ENCODE data around the gene CHRNB2. TPM values are rescaled to one million over a fixed set of nuclear protein-coding genes. Genes with fewer than 3 reads are reported as not detected.

The CHRNB2 gene
- total RNA-seq, 1 experiment from 2014 or later, result 0.21 TPM

DNA sequence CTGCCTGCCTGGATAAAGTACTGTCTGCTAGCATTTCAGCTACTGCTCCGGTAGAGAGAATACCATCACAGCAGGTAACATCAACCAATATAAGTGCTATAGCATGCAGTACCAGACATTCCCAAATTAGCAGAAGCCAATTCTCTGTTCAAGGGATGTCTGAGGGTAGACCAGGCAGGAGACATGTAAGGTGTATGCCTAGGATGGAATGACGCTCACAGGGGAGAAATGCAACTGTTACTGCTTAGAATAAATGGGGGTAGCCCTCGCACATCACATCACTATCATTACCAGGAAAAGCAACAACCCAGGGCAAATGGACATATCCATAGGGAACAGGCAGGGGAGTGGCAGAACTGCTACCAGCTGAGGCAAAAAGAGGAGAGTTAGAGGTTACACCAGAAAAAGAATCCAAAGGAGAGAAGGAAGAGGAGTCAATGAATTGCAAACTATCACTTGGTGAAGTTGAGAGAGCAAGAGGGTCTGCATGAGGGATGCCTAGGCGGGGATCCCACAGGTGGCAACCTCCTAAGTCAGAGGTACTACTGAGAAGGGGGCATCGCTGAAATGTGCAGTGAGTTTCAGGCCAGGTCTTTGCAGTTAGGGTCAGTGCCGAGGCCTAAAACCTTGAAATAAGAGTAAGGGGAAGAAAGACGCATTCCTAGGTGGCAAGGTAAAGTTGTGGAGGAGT, 10.2 kb upstream of the CHRNB2 start:
- peaks cover 58% of the 10 kb centered on the region for H3K36me3 Mint-ChIP-seq (ENCODE audit: insufficient read depth, unreplicated experiment)
- ChIA-PET CTCF (interaction anchor here (0.6 to 2.3 kb wide), 6 partner anchors 10 to 616 kb away, joined by 3 to 12 read pairs (median 4); partner anchors contain the start of gene KRTCAP2), POLR2A (interaction anchor here (0.7 to 1.5 kb wide), 7 partner anchors 11 to 589 kb away, joined by 3 to 6 read pairs (median 4); partner anchors contain the start of gene FLAD1)
- no peak for DNase-seq (ENCODE audit: unreplicated experiment)
- BruUV-seq (replicated peaks), result no TSS peak
- no peaks in the 10 kb centered on the region for H3K9me3 Mint-ChIP-seq (ENCODE audit: unreplicated experiment)
- TF ChIP-seq, protein P1, sequence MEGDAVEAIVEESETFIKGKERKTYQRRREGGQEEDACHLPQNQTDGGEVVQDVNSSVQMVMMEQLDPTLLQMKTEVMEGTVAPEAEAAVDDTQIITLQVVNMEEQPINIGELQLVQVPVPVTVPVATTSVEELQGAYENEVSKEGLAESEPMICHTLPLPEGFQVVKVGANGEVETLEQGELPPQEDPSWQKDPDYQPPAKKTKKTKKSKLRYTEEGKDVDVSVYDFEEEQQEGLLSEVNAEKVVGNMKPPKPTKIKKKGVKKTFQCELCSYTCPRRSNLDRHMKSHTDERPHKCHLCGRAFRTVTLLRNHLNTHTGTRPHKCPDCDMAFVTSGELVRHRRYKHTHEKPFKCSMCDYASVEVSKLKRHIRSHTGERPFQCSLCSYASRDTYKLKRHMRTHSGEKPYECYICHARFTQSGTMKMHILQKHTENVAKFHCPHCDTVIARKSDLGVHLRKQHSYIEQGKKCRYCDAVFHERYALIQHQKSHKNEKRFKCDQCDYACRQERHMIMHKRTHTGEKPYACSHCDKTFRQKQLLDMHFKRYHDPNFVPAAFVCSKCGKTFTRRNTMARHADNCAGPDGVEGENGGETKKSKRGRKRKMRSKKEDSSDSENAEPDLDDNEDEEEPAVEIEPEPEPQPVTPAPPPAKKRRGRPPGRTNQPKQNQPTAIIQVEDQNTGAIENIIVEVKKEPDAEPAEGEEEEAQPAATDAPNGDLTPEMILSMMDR (IDR thresholded peaks at IDR 0.05; ENCODE audit: unreplicated experiment), result no peak
- peak overlapping the region; percentile 65 for H3K27ac Mint-ChIP-seq (ENCODE audit: low read depth, unreplicated experiment)
- H3K4me1 Mint-ChIP-seq (ENCODE audit: insufficient read depth, unreplicated experiment), result peaks cover 23% of the 10 kb centered on the region
- intact Hi-C loops (cut with micrococcal nuclease), result loop anchor here (5.0 kb wide), 2 partner anchors 445 to 495 kb away; partner anchors contain the start of genes ADAM15 and ZBTB7B
- peak overlapping the region; percentile 76 for H3K4me3 Mint-ChIP-seq (ENCODE audit: unreplicated experiment)
- no peaks in the 10 kb centered on the region for H3K27me3 Mint-ChIP-seq (ENCODE audit: insufficient read depth, unreplicated experiment)

DNA sequence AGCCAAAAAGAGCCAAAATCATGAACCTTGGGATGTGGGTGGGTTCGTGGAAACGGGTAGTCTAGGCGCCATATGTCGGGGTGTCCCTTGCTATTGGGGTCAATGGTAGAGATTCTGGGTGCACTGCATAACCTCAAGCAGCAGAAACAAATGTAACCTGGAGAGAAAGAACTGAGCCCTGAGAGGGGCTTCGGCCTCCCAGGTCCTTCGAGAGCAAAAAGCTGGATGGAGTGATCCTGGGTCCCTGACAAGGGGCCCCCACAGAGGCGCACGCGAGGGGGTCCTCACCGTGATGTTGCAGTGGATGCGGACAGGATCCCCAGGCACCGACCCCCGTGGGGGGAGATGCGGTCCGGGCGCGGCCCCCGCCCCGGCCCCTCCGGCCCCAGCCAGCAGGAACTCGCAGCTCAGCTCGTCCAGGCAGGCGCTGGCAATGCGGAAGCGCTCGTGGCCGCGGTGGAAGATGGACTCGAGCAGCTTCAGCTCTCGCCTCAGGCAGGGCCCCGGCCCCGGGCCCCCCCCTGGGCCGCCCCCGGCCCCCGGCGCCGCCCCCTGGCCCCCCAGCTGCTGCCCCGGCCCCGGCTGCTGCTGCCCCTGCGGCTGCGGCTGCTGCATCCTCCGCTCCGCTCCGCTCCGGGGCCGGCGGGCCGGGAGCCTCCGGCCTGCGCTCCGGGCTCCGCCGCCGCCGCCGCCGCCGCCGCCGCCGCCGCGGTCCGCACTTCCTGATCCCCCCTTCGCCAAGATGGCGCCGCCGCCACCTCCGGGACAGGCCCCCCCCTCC, 9.4 kb upstream of the CHRNB2 start, which contains the start of gene UBE2Q1:
Gene UBE2Q1 (minus strand): TSS at position 724 of the 781 bp plus-strand sequence. CDS start 109 bp downstream, at position 615.
- TF ChIP-seq, protein P1 (IDR thresholded peaks at IDR 0.05; ENCODE audit: unreplicated experiment), result no peak
- no peaks in the 10 kb centered on the region for H3K9me3 Mint-ChIP-seq (ENCODE audit: unreplicated experiment)
- H3K27ac Mint-ChIP-seq (ENCODE audit: low read depth, unreplicated experiment), result peak within 1 kb of the TSS; percentile 65
- ChIA-PET POLR2A (interaction anchor here (0.6 to 1.2 kb wide), 5 partner anchors 11 to 425 kb away, joined by 3 to 6 read pairs (median 4); partner anchors contain the start of gene FLAD1), CTCF (interaction anchor here (2.3 kb wide), 1 partner anchor 78 kb away, joined by 10 read pairs; no protein-coding TSS in a partner anchor)
- intact Hi-C loops (cut with micrococcal nuclease), result loop anchor here (2.0 to 5.0 kb wide), 4 partner anchors 51 to 494 kb away; partner anchors contain the start of genes ADAM15, ADAR and ZBTB7B
- peak within 1 kb of the TSS; percentile 76 for H3K4me3 Mint-ChIP-seq (ENCODE audit: unreplicated experiment)
- no peak for DNase-seq (ENCODE audit: unreplicated experiment)
- H3K27me3 Mint-ChIP-seq (ENCODE audit: insufficient read depth, unreplicated experiment), result no peaks in the 10 kb centered on the region
- H3K36me3 Mint-ChIP-seq (ENCODE audit: insufficient read depth, unreplicated experiment), result peaks cover 51% of the 10 kb centered on the region
- no TSS peak for BruUV-seq (replicated peaks)
- peaks cover 23% of the 10 kb centered on the region for H3K4me1 Mint-ChIP-seq (ENCODE audit: insufficient read depth, unreplicated experiment)

DNA sequence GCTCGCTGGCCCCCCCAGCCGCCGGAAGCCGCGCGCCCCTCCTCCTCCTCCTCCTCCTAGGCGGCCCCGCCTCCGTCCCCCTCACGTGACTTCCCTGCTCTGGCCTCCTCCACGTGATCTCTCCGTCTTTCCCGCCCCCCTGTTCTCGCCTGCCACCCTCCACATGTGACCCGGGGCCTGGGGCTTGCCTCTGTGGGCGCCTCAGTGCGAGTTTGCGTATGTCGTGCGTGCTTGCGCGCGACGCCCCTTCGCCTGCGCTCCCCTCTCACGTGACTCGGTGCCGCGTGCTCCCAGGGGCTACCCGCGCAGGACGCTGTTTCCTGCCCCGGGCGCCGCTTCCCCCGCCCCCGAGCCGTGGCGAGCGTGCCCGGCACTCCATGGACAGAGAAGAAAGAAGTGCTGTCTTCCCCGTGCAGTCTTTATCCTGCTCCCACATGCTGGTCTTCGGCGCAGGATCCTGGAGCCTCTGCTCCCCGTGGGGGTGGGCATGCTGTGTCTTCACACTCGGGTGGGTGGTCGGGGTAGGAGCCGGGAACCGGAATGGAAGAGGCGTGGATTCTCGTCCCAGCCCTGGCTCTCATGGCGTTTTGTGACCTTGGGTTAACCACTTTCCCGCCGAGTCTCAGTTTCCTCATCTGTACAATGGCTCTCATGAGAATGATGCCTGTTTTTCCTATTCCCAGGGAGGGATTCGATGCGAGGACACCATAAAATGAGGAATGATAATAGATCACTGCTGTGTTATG, 8.7 kb upstream of the CHRNB2 start:
- ChIA-PET CTCF (interaction anchor here (0.8 to 2.2 kb wide), 36 partner anchors 13 to 533 kb away, joined by 3 to 20 read pairs (median 6); partner anchors contain the start of genes ADAM15, PMVK and SHC1), POLR2A (interaction anchor here (0.6 to 1.9 kb wide), 18 partner anchors 9 to 526 kb away, joined by 3 to 24 read pairs (median 5); partner anchors contain the start of genes CHRNB2, FLAD1, PBXIP1 and PMVK)
- peak; percentile 99 for DNase-seq (ENCODE audit: unreplicated experiment)
- Mint-ChIP-seq H3K27ac (ENCODE audit: low read depth, unreplicated experiment) (peak overlapping the region; percentile 65), H3K36me3 (ENCODE audit: insufficient read depth, unreplicated experiment) (peaks cover 43% of the 10 kb centered on the region), H3K27me3 (ENCODE audit: insufficient read depth, unreplicated experiment) (no peaks in the 10 kb centered on the region), H3K4me3 (ENCODE audit: unreplicated experiment) (peak overlapping the region; percentile 76), H3K4me1 (ENCODE audit: insufficient read depth, unreplicated experiment) (peaks cover 18% of the 10 kb centered on the region), H3K9me3 (ENCODE audit: unreplicated experiment) (no peaks in the 10 kb centered on the region)
- TSS peak; percentile 83 for BruUV-seq (replicated peaks)
- TF ChIP-seq, protein P1 (IDR thresholded peaks at IDR 0.05; ENCODE audit: unreplicated experiment), result no peak
- intact Hi-C loops (cut with micrococcal nuclease), result loop anchor here (1.0 to 5.0 kb wide), 10 partner anchors 50 to 525 kb away; partner anchors contain the start of genes ADAM15, ADAR and ZBTB7B

All from MCF 10A (cell line).